GM23338 (cell line): ENCODE measurements around the gene IGSF21. TPM values are rescaled to one million over a fixed set of nuclear protein-coding genes. Genes with fewer than 3 reads are reported as not detected.

ENCODE experiments used
- ATAC-seq: fragments of 200-7000 bp; cut with Tn5 transposase; 3 replicates; pipeline ENCODE4 v1.9.1; 2020
- DNase-seq: peaks from one replicate; pipeline ENCODE4 v3.0.0-alpha.2; 2015; ENCODE audit warnings: low spot score
- H2AFZ ChIP-seq: fragments of 200-600 bp; sonication (generic); 2 replicates; pipeline ENCODE4 v1.8.0; 2016; ENCODE audit warnings: antibody characterized with exemption, mild to moderate bottlenecking, moderate library complexity
- H3F3A ChIP-seq: fragments of 200-600 bp; sonication (generic); replicated peaks from 2 replicates; pipeline ENCODE4 v1.8.0; 2017; ENCODE audit warnings: antibody characterized with exemption, mixed run types, low read depth
- H3K27ac ChIP-seq: fragments of 200-600 bp; sonication (generic); 2 replicates; pipeline ENCODE4 v1.6.1; 2016; ENCODE audit warnings: low read depth
- H3K27me3 ChIP-seq: fragments of 200-600 bp; sonication (generic); 2 replicates; pipeline ENCODE4 v1.8.0; 2016; ENCODE audit warnings: mild to moderate bottlenecking, mixed run types, moderate library complexity; ENCODE audit not compliant: insufficient read depth
- H3K36me3 ChIP-seq: fragments of 200-600 bp; sonication (generic); 2 replicates; pipeline ENCODE4 v1.8.0; 2016; ENCODE audit warnings: mild to moderate bottlenecking; ENCODE audit not compliant: insufficient read depth
- H3K4me1 ChIP-seq: fragments of 200-600 bp; sonication (generic); 2 replicates; pipeline ENCODE4 v1.8.0; 2016; ENCODE audit warnings: mild to moderate bottlenecking, moderate library complexity; ENCODE audit not compliant: insufficient read depth
- H3K4me2 ChIP-seq: fragments of 200-600 bp; sonication (generic); 2 replicates; pipeline ENCODE4 v1.7.1; 2017; ENCODE audit warnings: mixed run types
- H3K4me3 ChIP-seq: fragments of 200-600 bp; sonication (generic); 2 replicates; pipeline ENCODE4 v1.6.1; 2016; ENCODE audit warnings: mixed run types
- H3K79me2 ChIP-seq: fragments of 200-600 bp; sonication (generic); replicated peaks from 2 replicates; pipeline ENCODE4 v1.8.0; 2017; ENCODE audit warnings: mild to moderate bottlenecking; ENCODE audit not compliant: insufficient read depth
- H3K9me2 ChIP-seq: fragments of 200-600 bp; sonication (generic); 2 replicates; pipeline ENCODE4 v1.8.0; 2017; ENCODE audit not compliant: insufficient read depth
- H4K20me1 ChIP-seq: fragments of 200-600 bp; sonication (generic); replicated peaks from 2 replicates; pipeline ENCODE4 v1.8.0; 2017; ENCODE audit warnings: mild to moderate bottlenecking; ENCODE audit not compliant: insufficient read depth
- H3K27ac Mint-ChIP-seq: 2 replicates; pipeline ENCODE4 v1.8.0; 2020; ENCODE audit warnings: inconsistent platforms, mild to moderate bottlenecking, moderate library complexity, mixed read lengths
- H3K27me3 Mint-ChIP-seq: 3 replicates; pipeline ENCODE4 v1.8.0; 2022; ENCODE audit warnings: low read depth, mild to moderate bottlenecking, moderate library complexity, mixed read lengths, inconsistent platforms; ENCODE audit not compliant: insufficient read depth, poor library complexity
- H3K36me3 Mint-ChIP-seq: 3 replicates; pipeline ENCODE4 v1.8.0; 2021; ENCODE audit warnings: low read depth, mild to moderate bottlenecking, inconsistent platforms, moderate library complexity, mixed read lengths
- H3K4me1 Mint-ChIP-seq: 3 replicates; pipeline ENCODE4 v1.8.0; 2020; ENCODE audit warnings: mild to moderate bottlenecking, inconsistent platforms, mixed read lengths
- H3K4me3 Mint-ChIP-seq: 3 replicates; pipeline ENCODE4 v1.8.0; 2021; ENCODE audit warnings: moderate library complexity, mild to moderate bottlenecking, inconsistent platforms, mixed read lengths
- H3K9me3 Mint-ChIP-seq: 3 replicates; pipeline ENCODE4 v1.8.0; 2020; ENCODE audit warnings: moderate library complexity, mild to moderate bottlenecking, inconsistent platforms, mixed read lengths
- CREB1 ChIP-seq: fragments of 250-450 bp; sonication (Bioruptor Pico); IDR thresholded peaks from 2 replicates; pipeline ENCODE4 v1.5.0; 2020; ENCODE audit warnings: low read depth, mild to moderate bottlenecking, moderate library complexity
- CTCF ChIP-seq, 2 experiments: fragments of 200-600 bp in 1 of 2; sonication (generic) in 1 of 2; conservative IDR thresholded peaks; 2 replicates each; pipeline versions ENCODE4 v1.5.1 to v1.6.1; 2016 to 2017; ENCODE audit warnings: antibody characterized with exemption in 2 of 2, low read depth in 2 of 2, mild to moderate bottlenecking in 2 of 2, moderate library complexity in 1 of 2
- ETS1 ChIP-seq: IDR thresholded peaks from 2 replicates; pipeline ENCODE4 v1.6.1; 2016; ENCODE audit warnings: antibody characterized with exemption
- EZH2 ChIP-seq: fragments of 200-600 bp; sonication (generic); IDR thresholded peaks from one replicate; pipeline ENCODE4 v1.8.0; 2017; ENCODE audit warnings: antibody characterized with exemption, mild to moderate bottlenecking, low read depth; ENCODE audit not compliant: unreplicated experiment
- EZH2phosphoT487 ChIP-seq: fragments of 200-600 bp; sonication (generic); IDR thresholded peaks from one replicate; pipeline ENCODE4 v1.8.1; 2018; ENCODE audit warnings: antibody characterized with exemption; ENCODE audit not compliant: unreplicated experiment
- JUNB ChIP-seq: IDR thresholded peaks from one replicate; pipeline ENCODE4 v1.6.1; 2016; ENCODE audit warnings: antibody characterized with exemption; ENCODE audit not compliant: unreplicated experiment
- NANOG ChIP-seq: IDR thresholded peaks from 2 replicates; pipeline ENCODE4 v1.6.1; 2016; ENCODE audit warnings: antibody characterized with exemption, borderline replicate concordance
- REST ChIP-seq: IDR thresholded peaks from one replicate; pipeline ENCODE4 v1.6.1; 2018; ENCODE audit warnings: antibody characterized with exemption; ENCODE audit not compliant: unreplicated experiment
- STAT1 ChIP-seq: IDR thresholded peaks from one replicate; pipeline ENCODE4 v1.6.1; 2016; ENCODE audit warnings: antibody characterized with exemption; ENCODE audit not compliant: unreplicated experiment
- ZNF114 ChIP-seq: fragments of 250-450 bp; sonication (Bioruptor Pico); IDR thresholded peaks from 2 replicates; pipeline ENCODE4 v1.5.0; 2020; ENCODE audit warnings: mild to moderate bottlenecking, moderate library complexity
- ZNF331 ChIP-seq: fragments of 250-450 bp; sonication (Bioruptor Pico); IDR thresholded peaks from 2 replicates; pipeline ENCODE4 v1.5.0; 2020; ENCODE audit warnings: low read depth, mild to moderate bottlenecking, moderate library complexity
- ZNF462 ChIP-seq: fragments of 250-450 bp; sonication (Bioruptor Pico); IDR thresholded peaks from 2 replicates; pipeline ENCODE4 v1.5.0; 2020; ENCODE audit warnings: mild to moderate bottlenecking, moderate library complexity
- polyA plus RNA-seq: library from polyadenylated mRNA; unstranded; fragments of >200 nt; fragmentation: Nextera tagmentation; extraction: Ambion mirVana; gene quantifications from 2 replicates; pipeline ENCODE4 v1.2.1, GENCODE V29; 2016
- total RNA-seq: library from RNA; depleted of rRNA; stranded (reverse); fragments of >200 nt; shearing (Covaris generic); gene quantifications from 2 replicates; pipeline ENCODE4 v1.2.3, GENCODE V29; 2014

The IGSF21 gene
- total and polyA plus RNA-seq, 2 experiments from 2014 or later = 15.6 to 15.7 TPM

- Mint-ChIP-seq H3K4me1 (peaks cover 20% of the 10 kb centered on the region), H3K27me3 (peaks cover 10% of the 10 kb centered on the region), H3K4me3 (no peak overlapping the region), H3K9me3 (no peaks in the 10 kb centered on the region), H3K27ac (no peak overlapping the region), H3K36me3 (no peaks in the 10 kb centered on the region; the same call in 2 of the 3 replicates)
- no peak overlapping the region for H3K27ac ChIP-seq
- TF ChIP-seq ETS1 (no peak), STAT1 (no peak), REST (no peak), JUNB (no peak), EZH2 (no peak), ZNF462 (CRISPR knock-in tag) (no peak), CTCF (conservative IDR thresholded peaks at IDR 0.05; ENCODE audit: low read depth in 2 of 2) (no peak), EZH2phosphoT487 (no peak), ZNF114 (CRISPR knock-in tag) (no peak), CREB1 (CRISPR knock-in tag) (no peak), ZNF331 (CRISPR knock-in tag) (no peak), NANOG (no peak)
- peaks cover 20% of the 10 kb centered on the region for H3K4me1 ChIP-seq
- H2AFZ ChIP-seq = no peak overlapping the region
- H3K36me3 ChIP-seq = no peaks in the 10 kb centered on the region
- ATAC-seq (no peak), DNase-seq (no peak)
- H3F3A ChIP-seq = no peaks in the 10 kb centered on the region
- peaks cover 4% of the 10 kb centered on the region; the same call in 1 of the 2 replicates for H3K9me2 ChIP-seq
- no peak overlapping the region for H3K4me2 ChIP-seq
- peaks cover 12% of the 10 kb centered on the region for H3K79me2 ChIP-seq
- H4K20me1 ChIP-seq = peaks cover 5% of the 10 kb centered on the region
- no peak overlapping the region for H3K4me3 ChIP-seq
- no peaks in the 10 kb centered on the region for H3K27me3 ChIP-seq
Measured at GRCh38 chr1:18119289-18119688, 11.7 kb downstream of the IGSF21 start.
